Suppressor macrophage treated with lipopolysaccharide for 1 hour (primary cell): ENCODE results near the gene INKA2.

ENCODE experiments used
- DNase-seq, 3 donors: peaks; one replicate each; pipeline ENCODE4 v3.0.0-alpha.2; 2020 to 2022

INKA2 gene

GRCh38 chr1:111696330-111696729 is 42.9 kb downstream of the INKA2 start:
- DNase-seq: no peak

GRCh38 chr1:111695801-111696200 is 43.4 kb downstream of the INKA2 start:
- no peak for DNase-seq

- no peak for DNase-seq
Measured at GRCh38 chr1:111691886-111692285, 47.3 kb downstream of the INKA2 start.

GRCh38 chr1:111690306-111690617 is 48.9 kb downstream of the INKA2 start:
- DNase-seq: no peak
